ENCODE measurements around the gene HRC.

The HRC gene

GRCh38 chr19:49111218-49111998 lies 43.8 kb downstream of the HRC start:
- DNase-seq (ENCODE audit: low read depth), result no peak
- no peak for TF ChIP-seq CTCF (IDR thresholded peaks at IDR 0.05; ENCODE audit: insufficient read depth, low read depth, low read length, missing control alignments)
- no peak overlapping the region for H3K4me3 ChIP-seq (ENCODE audit: low read length)

GRCh38 chr19:49110567-49110966 lies 44.6 kb downstream of the HRC start:
- no peak for TF ChIP-seq CTCF (IDR thresholded peaks at IDR 0.05; ENCODE audit: insufficient read depth, low read depth, low read length, missing control alignments)
- H3K4me3 ChIP-seq (ENCODE audit: low read length), result no peak overlapping the region
- no peak for DNase-seq (ENCODE audit: low read depth)

- TF ChIP-seq CTCF (IDR thresholded peaks at IDR 0.05; ENCODE audit: insufficient read depth, low read depth, low read length, missing control alignments), result no peak
- no peak for DNase-seq (ENCODE audit: low read depth)
- no peak overlapping the region for H3K4me3 ChIP-seq (ENCODE audit: low read length)
Measured at GRCh38 chr19:49109569-49110233, 45.5 kb downstream of the HRC start.

- no peak for TF ChIP-seq CTCF (IDR thresholded peaks at IDR 0.05; ENCODE audit: insufficient read depth, low read depth, low read length, missing control alignments)
- DNase-seq (ENCODE audit: low read depth), result no peak
- no peak overlapping the region for H3K4me3 ChIP-seq (ENCODE audit: low read length)
Measured at GRCh38 chr19:49109051-49109450, 46.1 kb downstream of the HRC start.

GRCh38 chr19:49107625-49108459 lies 47.4 kb downstream of the HRC start:
- TF ChIP-seq CTCF (IDR thresholded peaks at IDR 0.05; ENCODE audit: insufficient read depth, low read depth, low read length, missing control alignments), result no peak
- no peak overlapping the region for H3K4me3 ChIP-seq (ENCODE audit: low read length)
- no peak for DNase-seq (ENCODE audit: low read depth)

- TF ChIP-seq CTCF (IDR thresholded peaks at IDR 0.05; ENCODE audit: insufficient read depth, low read depth, low read length, missing control alignments), result peak; percentile 95
- DNase-seq (ENCODE audit: low read depth), result peak; percentile 85
- no peak overlapping the region for H3K4me3 ChIP-seq (ENCODE audit: low read length)
Measured at GRCh38 chr19:49106648-49107135, 48.5 kb downstream of the HRC start.
